Measurements from ENCODE around the gene ZFP36L2. TPM values are rescaled to one million over a fixed set of nuclear protein-coding genes. Genes with fewer than 3 reads are reported as not detected.

The ZFP36L2 gene
- total RNA-seq, 5 donors from 2014 or later (not counting 1 experiment from before 2014, with no cell fraction given), result 329 to 974 (median 377) TPM

DNA sequence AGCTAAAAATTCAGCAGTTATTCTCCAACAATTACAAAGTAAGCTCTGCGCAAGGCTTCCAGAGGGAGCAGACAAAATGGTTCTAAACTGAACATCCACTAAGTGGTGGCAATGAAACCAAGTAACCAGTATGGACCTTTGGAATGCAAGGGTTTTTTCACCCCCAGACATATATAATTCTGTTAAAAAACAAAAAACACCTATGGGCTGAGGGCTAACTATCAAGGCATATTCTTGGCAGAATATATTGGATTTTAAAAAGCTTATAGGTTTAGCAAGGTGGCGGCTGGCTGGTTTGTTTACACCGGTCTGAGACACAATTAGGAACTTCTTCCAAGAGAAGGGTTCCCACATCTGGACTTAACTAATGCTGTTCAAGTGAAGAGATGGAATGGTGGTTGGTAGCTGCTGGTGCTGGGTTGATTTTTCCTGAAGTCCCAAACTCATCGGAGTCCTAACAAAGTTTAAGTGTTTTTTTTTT is 2.8 kb downstream of the ZFP36L2 start:
- ChIA-PET POLR2A (interaction anchor here (0.6 to 4.3 kb wide), 5 partner anchors 33 to 90 kb away, joined by 3 to 27 read pairs (median 8); no protein-coding TSS in a partner anchor), CTCF (interaction anchor here (0.6 to 1.9 kb wide), 7 partner anchors 55 to 92 kb away, joined by 3 to 6 read pairs (median 4); no protein-coding TSS in a partner anchor)
- peak overlapping the region; percentile 94 for H3K27ac ChIP-seq (ENCODE audit: low read length)
- peaks cover 23 to 42% of the 10 kb centered on the region in 2 experiments for H3K4me1 ChIP-seq (ENCODE audit: control insufficient read depth in 1 of 2, extremely low read depth in 1 of 2, insufficient read depth in 2 of 2, low read length in 2 of 2)
- no peaks in the 10 kb centered on the region for H3K27me3 ChIP-seq (replicated peaks in 1 of 2; ENCODE audit: control insufficient read depth in 2 of 2, extremely low read depth in 1 of 2, insufficient read depth in 2 of 2, low read length in 1 of 2)
- H3K36me3 ChIP-seq (ENCODE audit: control insufficient read depth in 2 of 2, extremely low read depth in 1 of 2, insufficient read depth in 1 of 2, low read length in 1 of 2), result peaks cover 0 to 41% of the 10 kb centered on the region in 2 donors
- 0% methylated on average over 1 of the region's 4 CpGs for WGBS (ENCODE audit: insufficient coverage)
- Mint-ChIP-seq H3K4me1 (peaks cover 38 to 60% (median 42%) of the 10 kb centered on the region in 3 donors), H3K27ac (peak overlapping the region; percentile 97 to 99), H3K4me3 (peak overlapping the region; percentile 74 to 98 (median 95)), H3K27me3 (peaks cover 0 to 3% of the 10 kb centered on the region in 2 donors), H3K36me3 (peaks cover 37% of the 10 kb centered on the region), H3K9me3 (no peaks in the 10 kb centered on the region)
- H3K4me3 ChIP-seq (ENCODE audit: control insufficient read depth in 1 of 2, extremely low read depth in 1 of 2, low read length in 1 of 2), result peak overlapping the region; percentile 86 to 98
- no peak for ATAC-seq (replicated peaks in 1 of 4)
- peak in 3 of 35 experiments; percentile 28 to 44 (median 38) for DNase-seq
- no peaks in the 10 kb centered on the region for H3K9me3 ChIP-seq

- peaks cover 37% of the 10 kb centered on the region for H3K36me3 Mint-ChIP-seq
- H3K27ac Mint-ChIP-seq, result peak overlapping the region; percentile 94 to 97
- WGBS (ENCODE audit: insufficient coverage), result no CpG with 5 or more reads among the region's 8 CpGs
- Histone ChIP-seq H3K4me1 (ENCODE audit: control insufficient read depth in 1 of 2, extremely low read depth in 1 of 2, insufficient read depth in 2 of 2, low read length in 2 of 2) (peaks cover 23 to 42% of the 10 kb centered on the region in 2 experiments), H3K9me3 (no peaks in the 10 kb centered on the region), H3K27ac (ENCODE audit: low read length) (peak overlapping the region; percentile 94), H3K4me3 (ENCODE audit: control insufficient read depth in 1 of 2, extremely low read depth in 1 of 2, low read length in 1 of 2) (peak overlapping the region; percentile 86 to 98), H3K36me3 (ENCODE audit: control insufficient read depth in 2 of 2, extremely low read depth in 1 of 2, insufficient read depth in 1 of 2, low read length in 1 of 2) (peaks cover 0 to 41% of the 10 kb centered on the region in 2 donors), H3K27me3 (replicated peaks in 1 of 2; ENCODE audit: control insufficient read depth in 2 of 2, extremely low read depth in 1 of 2, insufficient read depth in 2 of 2, low read length in 1 of 2) (no peaks in the 10 kb centered on the region)
- ChIA-PET POLR2A (interaction anchor here (0.5 to 4.3 kb wide), 18 partner anchors 9 to 95 kb away, joined by 3 to 27 read pairs (median 6); no protein-coding TSS in a partner anchor), CTCF (interaction anchor here (0.6 to 2.1 kb wide), 14 partner anchors 48 to 247 kb away, joined by 3 to 12 read pairs (median 4); no protein-coding TSS in a partner anchor)
- H3K4me1 Mint-ChIP-seq, result peaks cover 38 to 57% (median 41%) of the 10 kb centered on the region in 3 donors
- DNase-seq, result peak in 4 of 35 experiments; percentile 13 to 42 (median 28)
- H3K27me3 Mint-ChIP-seq, result peaks cover 0 to 3% of the 10 kb centered on the region in 2 donors
- H3K4me3 Mint-ChIP-seq, result peak overlapping the region; percentile 74 to 98 (median 91)
- no peaks in the 10 kb centered on the region for H3K9me3 Mint-ChIP-seq
- no peak for ATAC-seq (replicated peaks in 1 of 4)
These were observed 3.7 kb downstream of the ZFP36L2 start for GRCh38 chr2:43222475-43223309.

DNA sequence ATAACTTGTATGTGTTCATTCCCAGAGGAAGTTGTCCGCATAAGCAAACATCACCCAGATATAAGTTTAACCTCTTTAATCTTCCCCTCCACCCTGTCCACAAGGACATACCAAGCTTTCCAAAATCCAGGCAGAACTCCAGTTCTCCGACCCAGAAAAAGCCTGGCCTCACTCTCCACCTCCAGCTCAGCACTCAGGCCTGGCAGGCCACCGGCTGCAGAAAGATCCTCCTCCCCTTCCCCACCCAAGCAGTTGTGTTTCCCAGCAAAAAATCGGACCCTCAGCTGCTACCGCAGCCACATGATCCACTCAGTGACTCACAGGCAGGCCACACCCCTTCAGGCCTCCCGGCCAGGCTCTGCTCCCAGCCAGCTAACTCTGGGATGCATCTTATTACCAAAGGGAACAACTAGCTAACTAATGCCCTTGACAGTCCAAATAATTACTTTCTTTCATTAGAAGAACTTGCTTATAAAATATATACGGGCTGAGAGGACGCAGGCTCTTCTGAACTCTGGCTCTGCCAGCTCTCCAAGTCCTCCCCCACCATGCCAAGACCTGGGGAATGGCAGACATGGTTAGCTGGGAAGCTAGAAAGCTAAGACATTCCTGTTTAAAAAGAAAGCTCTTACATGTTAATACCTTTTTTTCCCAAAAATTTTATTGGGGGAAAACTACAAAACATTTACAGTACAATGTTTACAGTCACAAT is 4.5 kb downstream of the ZFP36L2 start:
- Mint-ChIP-seq H3K9me3 (no peaks in the 10 kb centered on the region), H3K27ac (peak overlapping the region; percentile 94 to 97), H3K36me3 (peaks cover 37% of the 10 kb centered on the region), H3K27me3 (peaks cover 0 to 3% of the 10 kb centered on the region in 2 donors), H3K4me3 (peak overlapping the region; percentile 74 to 98 (median 91)), H3K4me1 (peaks cover 43 to 59% (median 47%) of the 10 kb centered on the region in 3 donors)
- peak in 22 of 35 experiments; percentile 16 to 71 (median 42) for DNase-seq
- H3K4me3 ChIP-seq (ENCODE audit: control insufficient read depth in 1 of 2, extremely low read depth in 1 of 2, low read length in 1 of 2), result peak overlapping the region; percentile 86 to 98
- ATAC-seq (replicated peaks in 1 of 4), result no peak
- H3K4me1 ChIP-seq (ENCODE audit: control insufficient read depth in 1 of 2, extremely low read depth in 1 of 2, insufficient read depth in 2 of 2, low read length in 2 of 2), result peaks cover 27 to 49% of the 10 kb centered on the region in 2 experiments
- CTCF ChIA-PET, result interaction anchor here (0.6 to 3.9 kb wide), 16 partner anchors 6 to 376 kb away, joined by 3 to 29 read pairs (median 4); partner anchors contain the start of gene ZFP36L2 (in 1 of the 2)
- no peaks in the 10 kb centered on the region for H3K9me3 ChIP-seq
- peak overlapping the region; percentile 94 for H3K27ac ChIP-seq (ENCODE audit: low read length)
- POLR2A ChIA-PET, result interaction anchor here (0.5 to 4.3 kb wide), 21 partner anchors 7 to 94 kb away, joined by 3 to 27 read pairs (median 5); no protein-coding TSS in a partner anchor
- no peaks in the 10 kb centered on the region for H3K27me3 ChIP-seq (replicated peaks in 1 of 2; ENCODE audit: control insufficient read depth in 2 of 2, extremely low read depth in 1 of 2, insufficient read depth in 2 of 2, low read length in 1 of 2)
- WGBS (ENCODE audit: insufficient coverage), result 0% methylated on average over 6 of the region's 8 CpGs
- peaks cover 0 to 41% of the 10 kb centered on the region in 2 donors for H3K36me3 ChIP-seq (ENCODE audit: control insufficient read depth in 2 of 2, extremely low read depth in 1 of 2, insufficient read depth in 1 of 2, low read length in 1 of 2)

DNA sequence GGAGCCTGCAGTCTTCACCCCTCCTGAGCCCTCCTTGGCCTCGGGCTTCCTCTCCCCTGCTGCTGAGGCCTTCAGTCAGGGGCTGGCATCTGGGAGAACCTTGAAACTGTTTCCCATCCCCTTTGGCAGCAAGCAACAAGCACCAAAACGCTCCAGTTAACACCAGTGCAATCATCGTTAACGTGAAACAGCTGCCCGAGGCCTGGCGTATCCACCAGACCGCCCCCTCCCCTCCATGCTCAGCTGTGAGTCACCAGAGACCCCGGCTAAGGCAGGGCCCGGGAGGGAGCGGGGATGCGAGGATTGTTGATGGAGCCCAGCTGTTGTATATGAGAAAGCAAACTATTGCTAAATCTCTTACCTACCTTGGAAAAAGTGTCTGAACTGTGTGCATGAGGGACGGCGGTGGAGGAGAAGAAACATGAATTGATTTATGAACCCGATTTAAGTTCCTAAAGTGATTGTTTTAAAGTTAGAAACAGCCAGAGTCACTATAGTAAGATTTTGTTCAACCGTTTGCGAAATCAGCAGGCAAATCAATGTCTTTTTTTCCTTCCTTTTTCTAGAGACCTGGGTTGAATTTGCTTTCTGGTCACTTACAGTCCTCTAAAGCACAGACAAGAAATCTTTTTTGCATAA is 5.2 kb downstream of the ZFP36L2 start:
- Mint-ChIP-seq H3K27ac (peak overlapping the region; percentile 94 to 97), H3K9me3 (no peaks in the 10 kb centered on the region), H3K4me1 (peaks cover 46 to 59% (median 50%) of the 10 kb centered on the region in 3 donors), H3K36me3 (peaks cover 37% of the 10 kb centered on the region), H3K4me3 (peak overlapping the region; percentile 74 to 98 (median 91)), H3K27me3 (peaks cover 0 to 3% of the 10 kb centered on the region in 2 donors)
- Histone ChIP-seq H3K9me3 (no peaks in the 10 kb centered on the region), H3K27ac (ENCODE audit: low read length) (peak overlapping the region; percentile 94), H3K36me3 (ENCODE audit: control insufficient read depth in 2 of 2, extremely low read depth in 1 of 2, insufficient read depth in 1 of 2, low read length in 1 of 2) (peaks cover 0 to 41% of the 10 kb centered on the region in 2 donors), H3K27me3 (replicated peaks in 1 of 2; ENCODE audit: control insufficient read depth in 2 of 2, extremely low read depth in 1 of 2, insufficient read depth in 2 of 2, low read length in 1 of 2) (no peaks in the 10 kb centered on the region), H3K4me3 (ENCODE audit: control insufficient read depth in 1 of 2, extremely low read depth in 1 of 2, low read length in 1 of 2) (peak overlapping the region; percentile 86 to 98), H3K4me1 (ENCODE audit: control insufficient read depth in 1 of 2, extremely low read depth in 1 of 2, insufficient read depth in 2 of 2, low read length in 2 of 2) (peaks cover 27 to 54% of the 10 kb centered on the region in 2 experiments)
- ChIA-PET POLR2A (interaction anchor here (0.6 to 4.3 kb wide), 21 partner anchors 7 to 92 kb away, joined by 3 to 27 read pairs (median 5); no protein-coding TSS in a partner anchor), CTCF (interaction anchor here (0.6 to 3.9 kb wide), 13 partner anchors 7 to 376 kb away, joined by 3 to 29 read pairs (median 5); partner anchors contain the start of gene ZFP36L2 (in 1 of the 2))
- peak in 13 of 35 experiments; percentile 9 to 69 (median 45) for DNase-seq
- no peak for ATAC-seq (replicated peaks in 1 of 4)
- WGBS (ENCODE audit: insufficient coverage), result 20% methylated on average over 1 of the region's 16 CpGs

GRCh38 chr2:43220760-43221123 is 5.7 kb downstream of the ZFP36L2 start:
- Histone ChIP-seq H3K4me1 (ENCODE audit: control insufficient read depth in 1 of 2, extremely low read depth in 1 of 2, insufficient read depth in 2 of 2, low read length in 2 of 2) (peaks cover 27 to 59% of the 10 kb centered on the region in 2 experiments), H3K36me3 (ENCODE audit: control insufficient read depth in 2 of 2, extremely low read depth in 1 of 2, insufficient read depth in 1 of 2, low read length in 1 of 2) (peaks cover 0 to 41% of the 10 kb centered on the region in 2 donors), H3K27me3 (replicated peaks in 1 of 2; ENCODE audit: control insufficient read depth in 2 of 2, extremely low read depth in 1 of 2, insufficient read depth in 2 of 2, low read length in 1 of 2) (no peaks in the 10 kb centered on the region), H3K4me3 (ENCODE audit: control insufficient read depth in 1 of 2, extremely low read depth in 1 of 2, low read length in 1 of 2) (peak overlapping the region; percentile 86 to 98), H3K27ac (ENCODE audit: low read length) (peak overlapping the region; percentile 94), H3K9me3 (no peaks in the 10 kb centered on the region)
- peak in 1 of 35 experiments; percentile 31 for DNase-seq
- H3K27ac Mint-ChIP-seq, result peak overlapping the region; percentile 94 to 97
- no peak for ATAC-seq (replicated peaks in 1 of 4)
- H3K4me3 Mint-ChIP-seq, result peak overlapping the region; percentile 74 to 98 (median 91)
- WGBS (ENCODE audit: insufficient coverage), result 0% methylated on average over 3 of the region's 5 CpGs
- peaks cover 36% of the 10 kb centered on the region for H3K36me3 Mint-ChIP-seq
- ChIA-PET CTCF (interaction anchor here in 1 of 2 donors (0.7 to 3.9 kb wide), 7 partner anchors 7 to 93 kb away, joined by 3 to 29 read pairs (median 7); partner anchors contain the start of gene ZFP36L2), POLR2A (interaction anchor here (0.6 to 4.3 kb wide), 12 partner anchors 8 to 87 kb away, joined by 3 to 27 read pairs (median 5); no protein-coding TSS in a partner anchor)
- peaks cover 0 to 3% of the 10 kb centered on the region in 2 donors for H3K27me3 Mint-ChIP-seq
- peaks cover 50 to 59% (median 55%) of the 10 kb centered on the region in 3 donors for H3K4me1 Mint-ChIP-seq
- H3K9me3 Mint-ChIP-seq, result no peaks in the 10 kb centered on the region
